ENCODE measurements around the gene SLC37A1.

Gene SLC37A1

DNA sequence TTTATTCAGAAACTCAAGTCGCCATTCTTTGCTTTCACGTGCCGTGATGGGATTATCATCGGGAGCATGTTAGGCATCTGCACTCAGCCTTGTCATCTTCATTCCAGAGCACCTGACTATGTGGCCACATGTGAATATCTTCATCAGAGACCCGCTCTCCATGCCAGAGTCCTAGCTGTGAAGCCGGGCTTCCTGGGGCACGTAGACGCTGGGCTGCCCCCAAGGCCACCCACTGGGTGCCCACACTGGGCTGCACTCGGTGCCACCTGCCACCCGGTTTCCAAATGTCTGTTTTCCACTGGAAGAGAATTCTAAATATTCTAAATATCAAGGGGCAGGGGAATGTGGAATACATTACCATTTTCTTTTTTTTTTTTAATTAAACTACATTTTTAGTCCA lies 43.8 kb downstream of the SLC37A1 start:
- Histone ChIP-seq H2AK5ac (ENCODE audit: low read length, severe bottlenecking) (no peak overlapping the region), H2AFZ (ENCODE audit: low read depth, low read length) (no peak overlapping the region), H3K27ac (ENCODE audit: low read length, poor library complexity, severe bottlenecking) (peak overlapping the region; percentile 75), H3K27me3 (ENCODE audit: control insufficient read depth in 1 of 2, insufficient read depth in 1 of 2, low read length in 2 of 2) (no peaks in the 10 kb centered on the region), H3K9ac (ENCODE audit: low read length) (no peak overlapping the region), H2BK12ac (ENCODE audit: low read length in 2 of 2) (no peak overlapping the region), H3K18ac (ENCODE audit: low read depth in 1 of 2, low read length in 2 of 2) (no peak overlapping the region), H3K4me3 (ENCODE audit: insufficient read depth in 1 of 2, low read depth in 1 of 2, low read length in 2 of 2) (no peak overlapping the region), H3K4me2 (ENCODE audit: low read length, poor library complexity, severe bottlenecking) (no peak overlapping the region), H2BK5ac (ENCODE audit: low read depth, low read length, poor library complexity, severe bottlenecking) (no peak overlapping the region), H3K36me3 (ENCODE audit: control insufficient read depth in 1 of 2, insufficient read depth in 2 of 2, low read depth in 1 of 2, low read length in 2 of 2) (peaks cover 0 to 55% of the 10 kb centered on the region in 2 experiments), H3K9me3 (ENCODE audit: control insufficient read depth, low read length) (no peaks in the 10 kb centered on the region), H4K8ac (ENCODE audit: low read length) (no peak overlapping the region), H3K4me1 (ENCODE audit: control insufficient read depth, insufficient read depth, low read depth, low read length) (peaks cover 35% of the 10 kb centered on the region), H4K91ac (ENCODE audit: low read length) (no peak overlapping the region), H3K14ac (ENCODE audit: low read length in 2 of 2) (no peak overlapping the region), H3K23ac (ENCODE audit: low read length in 2 of 2) (no peak overlapping the region), H2BK120ac (ENCODE audit: low read depth, low read length) (no peak overlapping the region), H2BK15ac (ENCODE audit: low read depth, poor library complexity, severe bottlenecking) (no peak overlapping the region), H3K79me1 (replicated peaks; ENCODE audit: low read length, poor library complexity, severe bottlenecking) (peaks cover 16% of the 10 kb centered on the region), H3K4ac (ENCODE audit: low read depth in 1 of 2, low read length in 2 of 2) (no peak overlapping the region)
- DNase-seq = no peak
- WGBS = 92% methylated on average over 8 of the region's 10 CpGs

DNA sequence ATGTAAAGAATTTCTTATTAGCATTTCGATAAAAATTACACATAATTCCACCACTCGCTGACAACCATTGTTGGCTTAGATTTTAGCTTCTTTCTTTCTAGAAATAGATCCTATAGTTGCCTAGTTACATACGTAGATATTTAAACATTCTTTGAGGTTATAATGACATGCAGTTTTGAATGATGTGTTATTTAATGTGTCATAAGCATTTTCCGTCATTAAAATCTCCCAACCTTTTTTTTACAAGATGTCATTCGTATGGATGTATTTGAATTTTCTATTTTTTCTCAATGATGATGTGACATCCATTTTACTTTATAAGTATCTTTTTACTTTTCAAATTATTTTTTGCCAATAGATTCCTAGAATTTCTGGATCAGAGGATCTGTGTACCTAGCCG lies 44.7 kb downstream of the SLC37A1 start:
- H3K9ac ChIP-seq (ENCODE audit: low read length) = no peak overlapping the region
- H3K4me1 ChIP-seq (ENCODE audit: control insufficient read depth, insufficient read depth, low read depth, low read length) = peaks cover 38% of the 10 kb centered on the region
- H3K18ac ChIP-seq (ENCODE audit: low read depth in 1 of 2, low read length in 2 of 2) = no peak overlapping the region
- no peak overlapping the region for H3K23ac ChIP-seq (ENCODE audit: low read length in 2 of 2)
- no peak overlapping the region for H3K4ac ChIP-seq (ENCODE audit: low read depth in 1 of 2, low read length in 2 of 2)
- no peak overlapping the region for H2BK12ac ChIP-seq (ENCODE audit: low read length in 2 of 2)
- H3K4me3 ChIP-seq (ENCODE audit: insufficient read depth in 1 of 2, low read depth in 1 of 2, low read length in 2 of 2) = no peak overlapping the region
- no peak overlapping the region for H4K8ac ChIP-seq (ENCODE audit: low read length)
- H2BK5ac ChIP-seq (ENCODE audit: low read depth, low read length, poor library complexity, severe bottlenecking) = no peak overlapping the region
- no peaks in the 10 kb centered on the region for H3K9me3 ChIP-seq (ENCODE audit: control insufficient read depth, low read length)
- no peak overlapping the region for H2BK15ac ChIP-seq (ENCODE audit: low read depth, poor library complexity, severe bottlenecking)
- no peaks in the 10 kb centered on the region for H3K27me3 ChIP-seq (ENCODE audit: control insufficient read depth in 1 of 2, insufficient read depth in 1 of 2, low read length in 2 of 2)
- H3K36me3 ChIP-seq (ENCODE audit: control insufficient read depth in 1 of 2, insufficient read depth in 2 of 2, low read depth in 1 of 2, low read length in 2 of 2) = peaks cover 0 to 64% of the 10 kb centered on the region in 2 experiments
- H2AFZ ChIP-seq (ENCODE audit: low read depth, low read length) = no peak overlapping the region
- no peak for DNase-seq
- no peak overlapping the region for H3K4me2 ChIP-seq (ENCODE audit: low read length, poor library complexity, severe bottlenecking)
- WGBS = 99% methylated on average over 2 of the region's 6 CpGs
- H3K79me1 ChIP-seq (replicated peaks; ENCODE audit: low read length, poor library complexity, severe bottlenecking) = peaks cover 23% of the 10 kb centered on the region
- H2AK5ac ChIP-seq (ENCODE audit: low read length, severe bottlenecking) = no peak overlapping the region
- H4K91ac ChIP-seq (ENCODE audit: low read length) = no peak overlapping the region
- peak overlapping the region; percentile 50 for H3K27ac ChIP-seq (ENCODE audit: low read length, poor library complexity, severe bottlenecking)
- no peak overlapping the region for H2BK120ac ChIP-seq (ENCODE audit: low read depth, low read length)
- H3K14ac ChIP-seq (ENCODE audit: low read length in 2 of 2) = no peak overlapping the region

DNA sequence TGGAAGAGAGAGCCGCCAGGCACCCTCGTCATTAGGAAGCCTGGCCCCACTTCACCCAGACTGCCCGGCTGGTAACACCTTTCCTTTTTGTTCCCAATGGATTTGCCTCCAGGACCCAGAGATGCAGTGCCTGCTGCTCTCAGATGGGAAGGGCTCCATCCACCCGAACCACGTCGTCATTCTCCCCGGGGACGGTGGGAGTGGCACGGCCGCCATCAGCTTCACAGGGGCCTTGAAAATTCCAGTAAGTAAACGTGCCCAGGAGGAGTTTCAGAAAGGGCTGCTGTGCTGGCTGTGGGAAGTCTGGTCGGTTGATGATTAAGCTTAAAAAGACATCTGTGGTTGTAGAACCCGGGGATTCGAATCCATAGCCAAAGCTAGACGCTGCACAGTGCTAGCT lies 45.2 kb downstream of the SLC37A1 start:
- H2BK5ac ChIP-seq (ENCODE audit: low read depth, low read length, poor library complexity, severe bottlenecking) = no peak overlapping the region
- no peak overlapping the region for H2BK15ac ChIP-seq (ENCODE audit: low read depth, poor library complexity, severe bottlenecking)
- no peak overlapping the region for H3K4ac ChIP-seq (ENCODE audit: low read depth in 1 of 2, low read length in 2 of 2)
- no peak overlapping the region for H3K18ac ChIP-seq (ENCODE audit: low read depth in 1 of 2, low read length in 2 of 2)
- H3K14ac ChIP-seq (ENCODE audit: low read length in 2 of 2) = no peak overlapping the region
- H2BK120ac ChIP-seq (ENCODE audit: low read depth, low read length) = no peak overlapping the region
- H3K23ac ChIP-seq (ENCODE audit: low read length in 2 of 2) = no peak overlapping the region
- no peak overlapping the region for H3K4me2 ChIP-seq (ENCODE audit: low read length, poor library complexity, severe bottlenecking)
- H2AK5ac ChIP-seq (ENCODE audit: low read length, severe bottlenecking) = no peak overlapping the region
- no peak overlapping the region for H2AFZ ChIP-seq (ENCODE audit: low read depth, low read length)
- no peaks in the 10 kb centered on the region for H3K9me3 ChIP-seq (ENCODE audit: control insufficient read depth, low read length)
- peaks cover 23% of the 10 kb centered on the region for H3K79me1 ChIP-seq (replicated peaks; ENCODE audit: low read length, poor library complexity, severe bottlenecking)
- H3K4me1 ChIP-seq (ENCODE audit: control insufficient read depth, insufficient read depth, low read depth, low read length) = peaks cover 38% of the 10 kb centered on the region
- H2BK12ac ChIP-seq (ENCODE audit: low read length in 2 of 2) = no peak overlapping the region
- no peak overlapping the region for H4K8ac ChIP-seq (ENCODE audit: low read length)
- H3K27ac ChIP-seq (ENCODE audit: low read length, poor library complexity, severe bottlenecking) = peak overlapping the region; percentile 50
- no peak for DNase-seq
- no peak overlapping the region for H3K9ac ChIP-seq (ENCODE audit: low read length)
- H3K4me3 ChIP-seq (ENCODE audit: insufficient read depth in 1 of 2, low read depth in 1 of 2, low read length in 2 of 2) = no peak overlapping the region
- H3K36me3 ChIP-seq (ENCODE audit: control insufficient read depth in 1 of 2, insufficient read depth in 2 of 2, low read depth in 1 of 2, low read length in 2 of 2) = peaks cover 0 to 69% of the 10 kb centered on the region in 2 experiments
- H3K27me3 ChIP-seq (ENCODE audit: control insufficient read depth in 1 of 2, insufficient read depth in 1 of 2, low read length in 2 of 2) = no peaks in the 10 kb centered on the region
- WGBS = 88% methylated on average over 15 of the region's 15 CpGs
- no peak overlapping the region for H4K91ac ChIP-seq (ENCODE audit: low read length)

DNA sequence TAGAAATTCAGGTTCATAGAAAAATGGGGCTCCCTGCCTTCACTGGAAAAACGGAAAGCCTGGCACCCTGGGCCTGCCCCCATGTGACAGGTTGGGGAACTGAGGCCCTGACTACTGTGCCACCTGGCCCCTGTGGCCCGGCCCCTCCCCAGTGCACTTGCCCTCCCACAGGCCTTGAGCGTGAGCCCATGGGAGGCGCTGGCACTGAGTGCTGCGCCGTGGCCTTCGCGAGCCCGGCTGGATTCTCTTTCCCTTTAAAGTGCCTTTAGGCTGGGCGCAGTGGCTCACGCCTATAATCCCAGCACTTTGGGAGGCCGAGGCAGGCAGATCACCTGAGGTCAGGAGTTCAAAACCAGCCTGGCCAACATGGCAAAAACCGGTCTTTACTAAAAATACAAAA lies 45.7 kb downstream of the SLC37A1 start:
- Histone ChIP-seq H4K91ac (ENCODE audit: low read length) (no peak overlapping the region), H2BK15ac (ENCODE audit: low read depth, poor library complexity, severe bottlenecking) (no peak overlapping the region), H3K79me1 (replicated peaks; ENCODE audit: low read length, poor library complexity, severe bottlenecking) (peaks cover 23% of the 10 kb centered on the region)

More for the DNA sequence above, 45.7 kb downstream of the SLC37A1 start:
- H2BK5ac ChIP-seq (ENCODE audit: low read depth, low read length, poor library complexity, severe bottlenecking) = no peak overlapping the region
- no peak overlapping the region for H3K23ac ChIP-seq (ENCODE audit: low read length in 2 of 2)
- no peak overlapping the region for H3K18ac ChIP-seq (ENCODE audit: low read depth in 1 of 2, low read length in 2 of 2)
- H3K4me2 ChIP-seq (ENCODE audit: low read length, poor library complexity, severe bottlenecking) = no peak overlapping the region
- H3K36me3 ChIP-seq (ENCODE audit: control insufficient read depth in 1 of 2, insufficient read depth in 2 of 2, low read depth in 1 of 2, low read length in 2 of 2) = peaks cover 0 to 72% of the 10 kb centered on the region in 2 experiments
- H2AK5ac ChIP-seq (ENCODE audit: low read length, severe bottlenecking) = no peak overlapping the region
- H2BK120ac ChIP-seq (ENCODE audit: low read depth, low read length) = no peak overlapping the region
- H3K4me1 ChIP-seq (ENCODE audit: control insufficient read depth, insufficient read depth, low read depth, low read length) = peaks cover 38% of the 10 kb centered on the region
- 94% methylated on average over 13 of the region's 13 CpGs for WGBS
- H2AFZ ChIP-seq (ENCODE audit: low read depth, low read length) = no peak overlapping the region
- H3K4ac ChIP-seq (ENCODE audit: low read depth in 1 of 2, low read length in 2 of 2) = no peak overlapping the region
- H3K9ac ChIP-seq (ENCODE audit: low read length) = no peak overlapping the region
- no peak for DNase-seq
- H3K9me3 ChIP-seq (ENCODE audit: control insufficient read depth, low read length) = no peaks in the 10 kb centered on the region
- H3K4me3 ChIP-seq (ENCODE audit: insufficient read depth in 1 of 2, low read depth in 1 of 2, low read length in 2 of 2) = no peak overlapping the region
- H3K27me3 ChIP-seq (ENCODE audit: control insufficient read depth in 1 of 2, insufficient read depth in 1 of 2, low read length in 2 of 2) = no peaks in the 10 kb centered on the region
- H3K14ac ChIP-seq (ENCODE audit: low read length in 2 of 2) = no peak overlapping the region
- H2BK12ac ChIP-seq (ENCODE audit: low read length in 2 of 2) = no peak overlapping the region
- no peak overlapping the region for H3K27ac ChIP-seq (ENCODE audit: low read length, poor library complexity, severe bottlenecking)
- H4K8ac ChIP-seq (ENCODE audit: low read length) = no peak overlapping the region
